Measurements from ENCODE around the gene DMD. TPM values are rescaled to one million over a fixed set of nuclear protein-coding genes. Genes with fewer than 3 reads are reported as not detected.

Gene DMD
- total RNA-seq, 5 donors from 2014 or later (not counting 1 experiment from before 2014, with no cell fraction given), result 0.73 to 1.6 (median 0.88) TPM; not detected in 1

DNA sequence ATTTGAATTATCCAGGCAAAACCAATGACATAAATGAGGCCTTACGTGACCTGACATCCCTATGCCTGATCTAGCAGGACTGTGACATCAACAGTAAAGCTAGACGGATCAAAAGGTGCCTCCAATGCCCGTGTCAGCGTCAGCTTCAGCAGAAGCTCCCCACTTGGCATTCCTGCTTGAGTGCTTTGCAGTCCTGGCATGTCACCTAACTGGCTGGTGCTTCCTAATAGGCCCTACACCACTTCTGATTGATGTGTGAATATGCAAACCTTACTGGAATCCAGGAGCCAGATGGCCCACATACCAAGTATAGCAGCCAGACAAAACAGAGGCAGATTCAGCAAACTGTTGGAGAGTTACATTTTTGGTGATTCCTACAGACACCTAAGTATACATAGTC, 224.2 kb downstream of the DMD start:
- DNase-seq (no peak), ATAC-seq (replicated peaks in 1 of 4) (no peak)
- Histone ChIP-seq H3K4me1 (ENCODE audit: control insufficient read depth in 1 of 2, extremely low read depth in 1 of 2, insufficient read depth in 2 of 2, low read length in 2 of 2) (no peaks in the 10 kb centered on the region), H3K27me3 (replicated peaks in 1 of 2; ENCODE audit: control insufficient read depth in 2 of 2, extremely low read depth in 1 of 2, insufficient read depth in 2 of 2, low read length in 1 of 2) (no peaks in the 10 kb centered on the region), H3K36me3 (ENCODE audit: control insufficient read depth in 2 of 2, extremely low read depth in 1 of 2, insufficient read depth in 1 of 2, low read length in 1 of 2) (no peaks in the 10 kb centered on the region), H3K27ac (ENCODE audit: low read length) (no peak overlapping the region), H3K4me3 (ENCODE audit: control insufficient read depth in 1 of 2, extremely low read depth in 1 of 2, low read length in 1 of 2) (no peak overlapping the region), H3K9me3 (no peaks in the 10 kb centered on the region)
- 25% methylated on average over 3 of the region's 4 CpGs for WGBS (ENCODE audit: insufficient coverage)
- no peaks in the 10 kb centered on the region for H3K4me1 Mint-ChIP-seq
- CTCF ChIA-PET, result no interaction called here
- H3K27ac Mint-ChIP-seq, result no peak overlapping the region
- POLR2A ChIA-PET, result no interaction called here
- no peaks in the 10 kb centered on the region for H3K9me3 Mint-ChIP-seq
- no peak overlapping the region for H3K4me3 Mint-ChIP-seq
- H3K27me3 Mint-ChIP-seq, result no peaks in the 10 kb centered on the region
- H3K36me3 Mint-ChIP-seq, result no peaks in the 10 kb centered on the region

DNA sequence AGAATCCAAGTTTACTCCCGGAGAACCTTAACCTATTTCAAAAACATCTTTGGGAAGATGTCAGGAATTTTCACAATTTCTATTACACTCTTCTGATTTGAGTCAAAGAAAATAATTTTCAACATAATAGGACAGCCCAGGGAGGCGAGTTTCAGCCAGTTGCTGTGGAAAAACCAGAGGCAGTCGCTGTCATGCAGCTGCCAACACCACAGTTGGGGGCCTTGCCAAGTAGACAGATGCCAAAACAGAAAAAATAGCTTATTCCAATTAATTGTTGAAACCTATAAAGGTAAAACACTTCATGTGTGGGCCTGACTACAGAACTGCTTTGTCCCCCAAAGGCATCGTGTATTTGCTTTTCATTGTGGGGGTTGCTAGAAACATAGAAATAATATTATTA, 225.8 kb downstream of the DMD start:
- Histone ChIP-seq H3K27me3 (replicated peaks in 1 of 2; ENCODE audit: control insufficient read depth in 2 of 2, extremely low read depth in 1 of 2, insufficient read depth in 2 of 2, low read length in 1 of 2) (no peaks in the 10 kb centered on the region), H3K9me3 (no peaks in the 10 kb centered on the region), H3K4me1 (ENCODE audit: control insufficient read depth in 1 of 2, extremely low read depth in 1 of 2, insufficient read depth in 2 of 2, low read length in 2 of 2) (no peaks in the 10 kb centered on the region), H3K36me3 (ENCODE audit: control insufficient read depth in 2 of 2, extremely low read depth in 1 of 2, insufficient read depth in 1 of 2, low read length in 1 of 2) (no peaks in the 10 kb centered on the region), H3K27ac (ENCODE audit: low read length) (no peak overlapping the region), H3K4me3 (ENCODE audit: control insufficient read depth in 1 of 2, extremely low read depth in 1 of 2, low read length in 1 of 2) (no peak overlapping the region)
- H3K36me3 Mint-ChIP-seq, result no peaks in the 10 kb centered on the region
- CTCF ChIA-PET, result no interaction called here
- no peaks in the 10 kb centered on the region for H3K9me3 Mint-ChIP-seq
- ATAC-seq (replicated peaks in 1 of 4) (no peak), DNase-seq (no peak)
- H3K4me3 Mint-ChIP-seq, result no peak overlapping the region
- no CpG with 5 or more reads among the region's 4 CpGs for WGBS (ENCODE audit: insufficient coverage)
- H3K27ac Mint-ChIP-seq, result no peak overlapping the region
- H3K4me1 Mint-ChIP-seq, result no peaks in the 10 kb centered on the region
- POLR2A ChIA-PET, result no interaction called here
- no peaks in the 10 kb centered on the region for H3K27me3 Mint-ChIP-seq

DNA sequence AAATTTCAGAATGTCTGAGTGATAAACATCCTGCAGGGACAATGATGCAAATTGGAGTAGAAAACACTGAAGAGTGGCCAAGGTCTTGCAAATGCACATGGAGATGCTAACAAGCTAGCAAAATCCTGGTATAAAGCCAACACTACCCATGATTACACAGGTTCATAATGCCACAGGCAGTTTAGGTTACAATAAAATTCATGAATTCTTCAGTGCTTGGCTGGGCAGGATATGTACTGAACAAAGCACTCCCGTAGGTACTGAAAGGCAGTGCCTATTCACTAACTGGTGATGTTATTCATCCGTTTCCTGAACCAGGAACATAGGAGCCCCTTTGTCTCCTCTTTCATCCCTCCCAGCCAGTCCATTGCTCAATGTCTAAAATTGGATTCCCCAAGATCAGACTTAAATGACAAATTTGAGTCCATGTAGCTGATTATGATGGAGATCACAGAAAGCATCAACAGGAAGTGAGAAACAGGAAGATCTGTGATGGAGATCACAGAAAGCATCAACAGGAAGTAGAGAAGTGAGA, 244.5 kb downstream of the DMD start:
- POLR2A ChIA-PET, result no interaction called here

DNA sequence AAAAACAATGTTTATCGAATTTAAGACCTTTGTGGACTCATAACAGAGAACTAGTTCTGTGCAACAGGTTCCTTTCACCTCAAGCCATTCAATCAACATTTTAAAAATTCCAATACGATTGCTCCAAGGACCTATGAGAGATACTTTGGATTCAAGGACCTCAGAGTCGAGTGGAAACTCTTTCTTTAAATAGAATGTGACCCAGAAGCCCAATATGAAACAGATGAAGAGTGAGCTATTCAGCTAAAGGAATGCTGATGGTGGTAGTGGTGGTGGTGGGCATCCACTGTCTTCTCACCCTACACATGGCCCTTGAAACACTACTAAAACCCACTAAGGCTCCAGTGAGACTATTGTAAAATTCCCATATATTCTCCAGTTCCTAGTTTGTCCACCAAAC, 257.2 kb downstream of the DMD start:
- H3K27me3 Mint-ChIP-seq, result peaks cover 0 to 3% of the 10 kb centered on the region in 2 donors
- H3K36me3 ChIP-seq (ENCODE audit: control insufficient read depth in 2 of 2, extremely low read depth in 1 of 2, insufficient read depth in 1 of 2, low read length in 1 of 2), result no peaks in the 10 kb centered on the region
- no peaks in the 10 kb centered on the region for H3K36me3 Mint-ChIP-seq
- no peaks in the 10 kb centered on the region for H3K9me3 ChIP-seq
- ATAC-seq (replicated peaks in 1 of 4) (no peak), DNase-seq (no peak)
- no peaks in the 10 kb centered on the region for H3K9me3 Mint-ChIP-seq
- ChIA-PET POLR2A (no interaction called here), CTCF (no interaction called here)
- H3K4me3 Mint-ChIP-seq, result no peak overlapping the region
- H3K4me3 ChIP-seq (ENCODE audit: control insufficient read depth in 1 of 2, extremely low read depth in 1 of 2, low read length in 1 of 2), result no peak overlapping the region
- no CpG with 5 or more reads among the region's 3 CpGs for WGBS (ENCODE audit: insufficient coverage)
- no peaks in the 10 kb centered on the region for H3K4me1 ChIP-seq (ENCODE audit: control insufficient read depth in 1 of 2, extremely low read depth in 1 of 2, insufficient read depth in 2 of 2, low read length in 2 of 2)
- H3K27ac Mint-ChIP-seq, result no peak overlapping the region
- H3K27ac ChIP-seq (ENCODE audit: low read length), result no peak overlapping the region
- no peaks in the 10 kb centered on the region for H3K27me3 ChIP-seq (replicated peaks in 1 of 2; ENCODE audit: control insufficient read depth in 2 of 2, extremely low read depth in 1 of 2, insufficient read depth in 2 of 2, low read length in 1 of 2)
- H3K4me1 Mint-ChIP-seq, result no peaks in the 10 kb centered on the region

More for the DNA sequence above, 244.5 kb downstream of the DMD start:
- Mint-ChIP-seq H3K9me3 (peaks cover 5 to 12% (median 12%) of the 10 kb centered on the region in 3 donors), H3K27me3 (peaks cover 0 to 3% of the 10 kb centered on the region in 2 donors), H3K4me1 (peaks cover 0 to 2% (median 0%) of the 10 kb centered on the region in 3 donors), H3K36me3 (no peaks in the 10 kb centered on the region), H3K4me3 (no peak overlapping the region), H3K27ac (no peak overlapping the region)
- Histone ChIP-seq H3K27me3 (replicated peaks in 1 of 2; ENCODE audit: control insufficient read depth in 2 of 2, extremely low read depth in 1 of 2, insufficient read depth in 2 of 2, low read length in 1 of 2) (no peaks in the 10 kb centered on the region), H3K4me1 (ENCODE audit: control insufficient read depth in 1 of 2, extremely low read depth in 1 of 2, insufficient read depth in 2 of 2, low read length in 2 of 2) (no peaks in the 10 kb centered on the region), H3K9me3 (no peaks in the 10 kb centered on the region), H3K4me3 (ENCODE audit: control insufficient read depth in 1 of 2, extremely low read depth in 1 of 2, low read length in 1 of 2) (no peak overlapping the region), H3K36me3 (ENCODE audit: control insufficient read depth in 2 of 2, extremely low read depth in 1 of 2, insufficient read depth in 1 of 2, low read length in 1 of 2) (no peaks in the 10 kb centered on the region), H3K27ac (ENCODE audit: low read length) (no peak overlapping the region)
- CTCF ChIA-PET, result no interaction called here
- no CpG with 5 or more reads among the region's 2 CpGs for WGBS (ENCODE audit: insufficient coverage)
- ATAC-seq (replicated peaks in 1 of 4) (no peak), DNase-seq (no peak)

DNA sequence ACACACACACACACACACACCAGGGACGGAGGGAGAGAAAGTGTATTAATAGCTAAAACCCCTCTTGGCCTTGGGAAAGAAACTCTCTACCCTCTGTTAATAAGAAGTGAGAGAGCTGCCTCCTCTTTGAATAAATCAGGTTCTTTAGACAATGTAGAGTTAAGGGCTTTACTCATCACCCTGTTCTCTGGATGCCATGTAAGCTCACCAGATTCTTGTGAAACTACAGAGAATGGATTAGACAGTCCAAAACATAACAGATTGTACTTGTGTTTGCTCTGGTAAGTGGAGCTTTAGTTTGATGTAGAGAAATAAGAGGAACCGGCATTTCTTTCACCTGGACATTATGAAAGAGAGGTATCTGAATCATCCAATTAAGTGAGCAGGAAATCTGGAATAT, 263.2 kb downstream of the DMD start:
- Histone ChIP-seq H3K27me3 (replicated peaks in 1 of 2; ENCODE audit: control insufficient read depth in 2 of 2, extremely low read depth in 1 of 2, insufficient read depth in 2 of 2, low read length in 1 of 2) (no peaks in the 10 kb centered on the region), H3K36me3 (ENCODE audit: control insufficient read depth in 2 of 2, extremely low read depth in 1 of 2, insufficient read depth in 1 of 2, low read length in 1 of 2) (no peaks in the 10 kb centered on the region), H3K4me3 (ENCODE audit: control insufficient read depth in 1 of 2, extremely low read depth in 1 of 2, low read length in 1 of 2) (no peak overlapping the region), H3K4me1 (ENCODE audit: control insufficient read depth in 1 of 2, extremely low read depth in 1 of 2, insufficient read depth in 2 of 2, low read length in 2 of 2) (no peaks in the 10 kb centered on the region), H3K27ac (ENCODE audit: low read length) (no peak overlapping the region), H3K9me3 (no peaks in the 10 kb centered on the region)
- Mint-ChIP-seq H3K36me3 (no peaks in the 10 kb centered on the region), H3K27ac (no peak overlapping the region), H3K9me3 (no peaks in the 10 kb centered on the region), H3K4me1 (no peaks in the 10 kb centered on the region), H3K27me3 (no peaks in the 10 kb centered on the region), H3K4me3 (no peak overlapping the region)
- ChIA-PET POLR2A (no interaction called here), CTCF (interaction anchor here in 1 of 2 donors (0.6 kb wide), 2 partner anchors 232 to 524 kb away, joined by 4 to 5 read pairs; no protein-coding TSS in a partner anchor)
- DNase-seq (no peak), ATAC-seq (replicated peaks in 1 of 4) (no peak)
- WGBS (ENCODE audit: insufficient coverage), result no CpG with 5 or more reads among the region's 2 CpGs

DNA sequence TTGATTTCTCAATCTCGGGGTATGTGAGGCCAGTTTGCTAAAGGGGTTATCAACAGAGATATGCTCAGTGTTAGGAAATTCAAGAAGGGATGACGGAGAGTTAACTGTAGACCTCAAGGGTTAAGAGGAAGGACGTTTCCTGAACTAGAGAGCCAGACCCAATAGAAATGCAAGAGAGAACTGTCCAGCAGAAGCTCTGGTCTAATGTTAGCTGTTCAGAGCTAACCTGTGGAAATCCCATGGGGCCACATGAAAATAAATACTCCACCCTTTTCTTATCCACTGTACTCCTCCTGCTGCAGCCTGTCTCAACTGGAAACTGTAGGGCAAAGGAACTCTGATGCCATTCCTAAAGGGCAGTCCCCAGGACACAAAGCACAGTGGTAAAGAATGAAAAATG, 274.3 kb downstream of the DMD start:
- WGBS (ENCODE audit: insufficient coverage), result no CpG with 5 or more reads among the region's 3 CpGs
- ATAC-seq (replicated peaks in 1 of 4) (no peak), DNase-seq (no peak)
- no peak overlapping the region for H3K4me3 ChIP-seq (ENCODE audit: control insufficient read depth in 1 of 2, extremely low read depth in 1 of 2, low read length in 1 of 2)
- Mint-ChIP-seq H3K27me3 (no peaks in the 10 kb centered on the region), H3K36me3 (no peaks in the 10 kb centered on the region), H3K27ac (no peak overlapping the region), H3K4me1 (no peaks in the 10 kb centered on the region), H3K9me3 (peaks cover 3% of the 10 kb centered on the region in 3 donors), H3K4me3 (no peak overlapping the region)
- POLR2A ChIA-PET, result no interaction called here
- H3K9me3 ChIP-seq, result no peaks in the 10 kb centered on the region
- no peaks in the 10 kb centered on the region for H3K27me3 ChIP-seq (replicated peaks in 1 of 2; ENCODE audit: control insufficient read depth in 2 of 2, extremely low read depth in 1 of 2, insufficient read depth in 2 of 2, low read length in 1 of 2)
- no peaks in the 10 kb centered on the region for H3K36me3 ChIP-seq (ENCODE audit: control insufficient read depth in 2 of 2, extremely low read depth in 1 of 2, insufficient read depth in 1 of 2, low read length in 1 of 2)
- H3K4me1 ChIP-seq (ENCODE audit: control insufficient read depth in 1 of 2, extremely low read depth in 1 of 2, insufficient read depth in 2 of 2, low read length in 2 of 2), result no peaks in the 10 kb centered on the region
- no peak overlapping the region for H3K27ac ChIP-seq (ENCODE audit: low read length)
- CTCF ChIA-PET, result no interaction called here

DNA sequence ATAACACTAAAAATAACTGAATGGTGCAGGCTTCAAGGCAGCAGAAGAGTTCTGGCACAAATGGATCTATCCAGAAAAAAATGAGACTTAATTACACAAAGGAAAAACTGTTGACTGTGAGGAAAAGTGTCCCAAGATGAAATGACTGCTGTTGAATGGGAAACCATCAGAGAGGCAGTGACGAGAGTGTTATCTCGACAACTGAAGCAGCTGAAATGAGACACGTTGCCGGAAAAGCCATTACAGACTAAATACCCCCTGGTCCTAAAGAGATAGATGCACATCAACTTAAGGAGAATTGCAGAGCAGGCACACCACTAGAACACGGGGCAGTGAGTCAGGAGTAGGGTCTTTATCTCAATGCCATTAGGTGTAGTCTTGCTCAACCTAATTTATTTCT, 277.8 kb downstream of the DMD start:
- Histone ChIP-seq H3K36me3 (ENCODE audit: control insufficient read depth in 2 of 2, extremely low read depth in 1 of 2, insufficient read depth in 1 of 2, low read length in 1 of 2) (no peaks in the 10 kb centered on the region), H3K27ac (ENCODE audit: low read length) (no peak overlapping the region), H3K9me3 (no peaks in the 10 kb centered on the region), H3K4me3 (ENCODE audit: control insufficient read depth in 1 of 2, extremely low read depth in 1 of 2, low read length in 1 of 2) (no peak overlapping the region), H3K4me1 (ENCODE audit: control insufficient read depth in 1 of 2, extremely low read depth in 1 of 2, insufficient read depth in 2 of 2, low read length in 2 of 2) (no peaks in the 10 kb centered on the region), H3K27me3 (replicated peaks in 1 of 2; ENCODE audit: control insufficient read depth in 2 of 2, extremely low read depth in 1 of 2, insufficient read depth in 2 of 2, low read length in 1 of 2) (no peaks in the 10 kb centered on the region)
- Mint-ChIP-seq H3K9me3 (peaks cover 0 to 3% (median 3%) of the 10 kb centered on the region in 3 donors), H3K4me1 (no peaks in the 10 kb centered on the region), H3K27ac (no peak overlapping the region), H3K36me3 (no peaks in the 10 kb centered on the region), H3K4me3 (no peak overlapping the region), H3K27me3 (peaks cover 0 to 6% of the 10 kb centered on the region in 2 donors)
- no CpG with 5 or more reads among the region's 5 CpGs for WGBS (ENCODE audit: insufficient coverage)
- no peak for DNase-seq
- CTCF ChIA-PET, result no interaction called here
- no peak for ATAC-seq (replicated peaks in 1 of 4)
- POLR2A ChIA-PET, result no interaction called here
